Hematopoietic multipotent progenitor cell (in vitro differentiated cells): ENCODE measurements around the gene ATRAID. TPM values are rescaled to one million over a fixed set of nuclear protein-coding genes. Genes with fewer than 3 reads are reported as not detected.

Source experiments
- DNase-seq, 3 donors: peaks; one replicate each; pipeline ENCODE4 v3.0.0-alpha.2; 2011 to 2015; ENCODE audit warnings: low read depth in 2 of 3, low spot score in 2 of 3
- total RNA-seq: library from RNA; depleted of rRNA; stranded (reverse); fragments of >200 nt; gene quantifications from one replicate; pipeline ENCODE4 v1.2.3, GENCODE V29; 2012

ATRAID gene
- total RNA-seq, 1 donor, result 131 TPM

DNA sequence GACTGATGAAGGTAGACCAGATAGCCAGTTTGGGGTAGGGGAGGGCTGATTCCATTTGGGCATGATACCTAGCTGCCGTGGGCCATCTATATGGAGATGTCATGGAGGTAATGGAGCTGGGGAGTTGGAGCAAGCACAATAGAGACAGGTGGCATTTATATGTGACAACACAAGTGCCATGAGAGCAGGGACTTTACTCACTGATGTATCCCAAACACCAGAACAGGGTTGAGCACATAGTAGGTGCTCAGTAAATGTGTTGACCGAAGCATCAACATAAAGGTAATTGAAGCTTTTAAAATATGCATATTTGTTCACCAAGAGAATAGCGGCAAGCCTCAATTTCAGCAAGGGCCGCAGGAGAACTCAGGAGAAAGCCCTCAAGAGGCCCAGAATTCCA is 36.1 kb downstream of the ATRAID start:
- no peak for DNase-seq

DNA sequence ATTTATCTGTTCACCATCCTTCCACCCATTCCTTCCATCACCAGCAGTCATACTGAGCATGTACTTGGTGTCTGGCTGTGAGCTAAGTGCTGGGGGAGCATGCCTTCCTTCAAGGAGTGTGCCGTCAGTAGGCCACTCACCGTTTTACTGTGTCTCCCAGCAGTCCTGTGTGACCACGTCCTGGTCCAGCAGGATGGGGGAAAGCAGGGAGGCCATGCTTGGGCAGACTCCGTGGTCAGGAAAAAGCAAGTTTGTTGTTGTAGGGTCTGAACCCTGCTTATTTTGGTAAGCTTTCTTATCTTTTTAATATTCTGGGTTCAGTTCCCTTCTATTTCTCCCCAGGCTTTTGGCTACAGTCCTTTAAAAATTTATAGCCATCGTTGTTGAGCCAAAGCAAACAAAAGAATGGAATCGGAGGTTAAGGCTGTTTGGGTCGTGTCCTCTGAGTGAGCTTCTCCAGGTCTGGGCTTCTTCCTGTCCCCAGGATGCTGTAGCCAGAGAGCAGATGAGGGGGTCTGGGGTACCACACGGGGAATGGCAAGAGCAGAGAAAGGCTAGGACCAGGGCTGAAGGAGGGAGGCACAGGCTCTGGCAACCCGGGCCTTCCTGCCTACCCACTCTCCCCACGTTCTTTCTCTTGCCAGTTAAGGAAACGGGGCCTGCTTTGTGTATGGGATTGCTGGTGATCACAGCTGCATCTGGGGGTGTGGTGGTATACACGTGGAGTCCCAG is 37.5 kb downstream of the ATRAID start:
- no peak for DNase-seq

DNA sequence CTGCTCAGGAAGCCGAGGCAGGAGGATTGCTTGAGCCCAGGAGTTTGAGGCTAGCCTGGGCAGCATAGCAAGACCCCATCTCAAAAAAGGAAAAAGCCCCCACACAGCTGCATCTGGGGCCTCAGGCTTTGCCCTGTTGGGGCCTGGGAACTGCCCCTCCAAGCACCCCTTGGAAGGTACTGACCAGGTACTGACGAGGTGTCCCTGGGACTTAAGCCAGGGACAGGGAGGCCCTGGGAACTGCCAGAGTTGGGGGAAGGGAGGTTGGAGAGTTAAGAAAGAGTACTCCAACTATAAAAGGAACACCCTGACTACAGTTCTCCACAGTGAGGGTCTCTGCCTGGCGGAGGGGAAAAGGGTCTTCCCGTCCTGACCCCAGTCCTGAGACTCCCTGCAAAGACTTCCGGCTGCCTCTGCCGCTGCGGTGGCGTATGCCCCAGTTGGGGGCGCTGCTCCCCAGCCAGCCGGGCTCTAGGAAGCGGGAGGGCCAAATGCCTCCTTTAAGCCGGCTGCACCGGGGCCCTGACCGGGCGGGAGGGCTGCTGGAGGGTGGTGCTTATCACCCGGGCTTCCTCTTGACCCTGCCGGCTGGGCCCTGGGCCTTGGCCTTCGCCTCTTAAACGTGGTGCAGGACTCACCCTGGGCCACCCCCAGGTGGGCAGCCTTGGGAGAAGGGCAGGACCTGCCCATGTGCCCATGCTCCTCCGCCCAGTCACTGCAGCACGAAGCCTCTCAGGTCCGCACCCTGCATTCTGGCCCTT is 38.2 kb downstream of the ATRAID start:
- peak in 2 of 3 donors; percentile 64 to 76 for DNase-seq

DNA sequence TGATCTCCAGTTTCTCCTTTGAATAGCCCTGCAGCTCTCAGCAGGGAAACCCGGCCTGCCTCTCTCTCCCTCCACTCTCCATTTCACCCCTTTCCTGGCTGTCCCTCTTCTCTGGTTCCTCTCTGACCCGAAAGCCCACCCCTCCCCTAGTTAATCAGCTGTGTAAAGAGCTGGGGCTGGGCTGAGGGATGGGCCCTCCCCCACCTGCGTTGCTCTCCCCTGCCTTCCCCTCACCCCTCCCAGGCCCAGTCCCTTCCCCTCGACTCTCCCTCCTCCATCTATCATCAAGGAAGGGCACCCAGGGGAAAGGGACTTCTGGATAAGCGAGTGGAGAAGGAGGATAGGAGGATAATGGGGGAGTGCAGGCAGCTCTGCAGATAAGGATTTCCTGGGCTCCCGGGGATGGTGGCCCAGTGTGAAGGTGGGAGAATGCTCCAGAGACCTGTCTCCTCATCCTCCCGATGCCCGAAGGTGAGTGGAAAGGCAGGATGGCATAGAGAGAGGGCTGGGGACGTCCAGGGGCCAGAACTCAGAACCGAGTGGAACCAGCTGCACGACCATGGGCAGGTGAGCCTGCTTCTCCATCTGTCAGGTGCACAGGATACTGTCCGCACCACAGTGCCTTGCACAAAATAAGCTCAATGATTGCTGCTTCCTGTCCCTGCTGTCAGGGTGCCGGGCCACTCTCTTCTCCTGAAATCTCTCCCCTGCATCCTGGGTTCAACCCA is 39.0 kb downstream of the ATRAID start:
- no peak for DNase-seq

DNA sequence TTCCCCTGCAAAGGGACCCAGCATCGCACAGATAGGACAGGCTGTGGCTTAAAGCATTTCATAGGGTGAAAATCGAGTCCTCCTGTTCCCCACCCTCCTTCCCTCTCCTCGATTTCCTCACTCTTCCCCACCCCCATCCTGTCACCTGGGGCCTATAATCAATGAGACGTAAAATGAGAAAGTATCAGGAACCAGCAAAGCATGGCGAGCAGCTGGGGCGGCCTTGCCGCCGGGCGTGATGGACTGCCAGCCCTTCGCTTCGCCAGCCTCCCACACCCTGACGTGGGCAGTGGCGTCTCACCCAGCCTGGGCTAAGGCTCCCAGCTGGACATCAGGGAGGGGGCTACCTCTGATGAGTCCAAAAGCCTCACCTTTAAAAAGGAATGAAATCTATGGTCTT is 39.9 kb downstream of the ATRAID start:
- no peak for DNase-seq

DNA sequence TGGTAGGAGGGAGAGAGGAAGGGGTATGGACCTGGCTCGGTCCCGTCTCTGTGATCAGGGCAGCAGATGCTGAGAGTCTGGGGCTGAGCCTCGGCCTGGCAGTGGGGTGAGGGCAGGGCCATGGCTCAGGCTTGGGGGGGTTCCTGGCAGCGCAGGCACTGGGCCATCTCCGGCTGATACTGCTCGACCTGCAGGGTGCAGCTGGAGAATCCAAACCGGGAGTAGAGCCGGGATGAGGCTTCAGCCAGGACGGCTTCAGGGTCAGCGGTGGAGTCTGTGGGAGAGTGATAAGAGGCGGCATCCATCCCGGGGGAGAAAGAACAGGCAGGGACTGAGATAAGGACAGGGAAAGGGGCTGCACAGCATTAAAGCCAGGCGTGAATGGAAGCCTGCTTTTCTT is 43.3 kb downstream of the ATRAID start:
- DNase-seq, result no peak

DNA sequence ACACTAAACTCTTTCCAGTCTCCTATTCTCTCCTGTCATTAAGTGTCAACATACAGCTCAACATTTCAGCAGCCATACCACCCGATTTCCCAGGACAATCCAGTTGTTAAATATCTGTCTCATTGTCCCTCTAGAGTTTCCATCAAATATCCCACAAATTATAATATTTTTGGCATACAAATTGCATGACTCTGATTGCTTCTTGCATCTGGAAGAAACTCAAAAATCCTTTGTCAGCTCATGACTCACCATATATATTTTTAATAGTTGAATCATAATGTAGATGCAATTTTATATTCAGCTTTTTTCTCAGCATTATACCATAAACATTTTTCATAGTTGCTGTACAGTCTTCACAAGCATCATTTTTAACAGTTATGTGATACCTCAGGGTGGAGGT is 43.8 kb downstream of the ATRAID start:
- DNase-seq, result no peak

DNA sequence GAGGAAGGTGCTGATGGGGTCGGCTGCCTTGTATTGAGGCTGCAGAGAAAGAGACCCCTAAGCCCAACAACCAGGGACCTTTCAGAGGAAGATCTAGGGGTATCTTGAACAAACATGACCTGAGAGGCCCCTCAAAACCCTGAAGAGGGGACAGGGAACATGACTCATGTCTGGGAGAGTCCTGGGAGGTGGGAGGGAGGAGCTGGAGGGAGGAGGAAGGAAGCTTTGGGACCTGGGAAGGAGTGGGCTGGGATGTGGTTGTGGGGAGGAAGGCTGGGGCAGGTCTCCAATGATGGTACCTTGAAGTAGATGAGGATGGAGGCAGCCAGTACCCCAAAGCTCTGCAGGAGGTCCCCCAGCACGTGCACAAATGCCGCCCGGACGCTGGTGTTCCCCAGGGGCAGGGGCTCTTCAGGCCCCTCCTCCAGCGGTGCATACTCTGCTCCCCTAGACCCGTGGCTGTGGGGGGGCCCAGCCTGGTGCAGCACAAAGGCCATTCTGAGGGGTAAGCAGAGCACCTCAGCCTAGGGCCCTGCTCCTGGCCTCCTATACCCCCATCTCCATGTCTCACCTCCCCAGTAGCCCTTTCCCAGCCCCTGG is 45.1 kb downstream of the ATRAID start:
- no peak for DNase-seq

DNA sequence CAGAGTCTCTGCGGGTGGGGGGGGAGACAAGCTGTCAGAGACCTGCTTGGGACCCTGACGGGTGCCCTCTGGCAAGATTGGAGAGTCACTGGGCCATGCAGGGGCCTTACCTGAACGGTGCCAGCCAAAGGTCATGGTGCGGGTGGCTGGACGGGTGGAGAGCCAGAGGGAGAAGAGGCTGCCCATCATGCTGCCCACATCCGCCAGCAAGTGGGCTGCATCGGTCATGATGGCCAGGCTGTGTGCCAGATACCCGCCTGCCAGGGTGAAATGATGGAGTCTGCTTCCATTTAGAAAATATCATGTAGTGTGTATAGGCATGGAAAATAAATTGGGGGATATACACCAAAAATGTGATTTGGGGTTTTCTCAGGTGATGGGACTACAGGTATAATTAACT is 46.2 kb downstream of the ATRAID start:
- DNase-seq, result no peak

DNA sequence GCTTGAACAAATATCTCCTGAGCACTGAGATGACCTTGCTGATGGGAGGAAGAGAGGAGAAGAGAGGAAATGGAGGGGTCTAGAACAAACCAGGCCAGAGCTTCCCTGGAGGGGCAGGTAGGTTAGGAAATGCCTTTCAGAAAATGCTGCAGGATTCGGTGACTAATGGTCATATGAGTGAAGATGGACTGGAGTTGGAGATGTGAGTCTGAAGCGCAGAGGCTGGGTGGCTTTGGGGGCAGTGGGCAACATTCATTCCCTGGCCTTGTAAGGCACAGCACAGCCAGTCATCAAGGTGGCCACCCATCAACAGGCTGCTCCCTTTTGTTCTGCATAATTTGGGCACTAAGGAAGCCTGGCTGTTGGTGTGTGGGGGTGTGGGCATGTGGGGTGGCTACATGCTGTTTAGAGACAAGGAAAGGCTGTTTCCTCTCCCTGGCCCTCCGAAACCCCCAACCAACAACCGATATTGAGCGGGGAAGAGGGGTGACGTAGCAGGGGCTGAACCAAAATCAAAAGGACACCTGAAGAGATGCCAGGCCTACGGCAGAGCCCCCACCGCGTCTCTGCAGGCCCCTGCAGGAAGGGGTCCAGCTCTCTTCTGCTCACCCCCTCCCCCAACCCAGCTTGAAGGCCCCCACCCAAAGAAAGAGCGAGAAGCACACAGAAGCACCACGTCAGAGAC is 49.5 kb downstream of the ATRAID start:
- DNase-seq, result no peak

DNA sequence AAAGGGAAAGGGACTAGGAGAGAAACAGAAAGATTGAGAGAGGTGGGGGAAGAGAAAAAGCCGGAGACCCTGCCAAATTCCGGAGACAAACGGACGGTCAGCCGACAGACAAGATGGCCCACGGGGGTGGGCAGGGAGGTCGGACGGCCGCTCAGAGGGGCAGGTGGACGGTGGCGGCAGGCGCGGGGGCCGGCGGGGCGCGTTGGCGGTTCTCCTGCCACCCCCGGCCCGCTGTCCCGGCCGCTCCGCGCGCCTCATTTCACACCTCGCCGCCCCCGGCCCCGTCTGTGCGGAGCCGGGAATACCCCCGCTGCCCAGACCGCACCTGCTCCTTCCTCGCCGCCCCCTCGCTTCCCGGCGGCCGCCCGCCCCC is 50.1 kb downstream of the ATRAID start:
- no peak for DNase-seq

DNA sequence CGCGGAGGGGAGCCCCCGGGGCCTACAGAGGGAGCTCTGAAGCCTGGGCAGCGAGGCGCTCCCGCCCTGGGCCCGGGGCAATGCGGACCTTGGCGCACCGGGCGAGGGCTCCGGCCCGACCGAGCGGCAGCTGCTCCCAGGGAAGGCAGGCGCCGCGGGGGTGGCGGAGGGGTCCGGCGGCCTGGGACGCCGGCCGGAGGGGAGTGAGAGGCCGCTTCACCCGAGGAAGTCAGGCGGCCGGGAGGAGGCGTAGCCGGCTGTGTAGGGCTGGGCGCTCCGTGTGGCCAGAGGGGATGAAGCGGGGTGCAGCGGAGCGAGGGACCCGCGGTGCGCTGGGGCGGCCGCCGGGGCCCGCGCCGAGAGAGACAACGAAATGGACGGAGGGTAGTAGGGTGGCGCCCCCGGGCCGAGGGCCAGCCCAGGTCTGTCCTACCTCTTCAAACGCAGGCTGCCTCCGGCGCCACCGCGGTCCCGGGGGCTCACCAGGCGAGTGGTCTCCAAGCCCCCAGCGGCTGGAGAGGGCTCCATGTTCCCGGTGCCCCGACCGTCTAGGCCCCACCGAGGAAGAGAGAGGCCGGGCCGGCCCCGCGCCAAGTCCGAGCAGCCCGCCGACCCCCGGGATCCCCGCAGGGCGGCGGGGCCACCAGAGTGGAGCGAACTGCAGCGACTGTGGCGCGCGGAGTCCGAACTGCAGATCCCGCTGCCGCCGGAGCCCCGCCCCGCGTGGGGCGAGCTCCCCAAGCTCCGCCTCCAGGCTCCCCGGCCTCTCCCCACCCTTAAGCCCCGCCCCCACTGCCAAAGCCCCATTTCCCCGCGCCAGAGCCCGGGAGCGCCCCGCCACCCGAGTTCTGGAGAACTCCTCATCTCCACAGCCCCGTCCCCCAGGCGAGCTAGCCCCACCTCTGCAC is 50.8 kb downstream of the ATRAID start, which contains the start of gene SLC30A3:
SLC30A3 (minus strand) TSS at position 669 of the 908 bp plus-strand sequence; CDS start at position 528, 141 bp downstream.
- DNase-seq, result peak; percentile 28 to 58 (median 49)

DNA sequence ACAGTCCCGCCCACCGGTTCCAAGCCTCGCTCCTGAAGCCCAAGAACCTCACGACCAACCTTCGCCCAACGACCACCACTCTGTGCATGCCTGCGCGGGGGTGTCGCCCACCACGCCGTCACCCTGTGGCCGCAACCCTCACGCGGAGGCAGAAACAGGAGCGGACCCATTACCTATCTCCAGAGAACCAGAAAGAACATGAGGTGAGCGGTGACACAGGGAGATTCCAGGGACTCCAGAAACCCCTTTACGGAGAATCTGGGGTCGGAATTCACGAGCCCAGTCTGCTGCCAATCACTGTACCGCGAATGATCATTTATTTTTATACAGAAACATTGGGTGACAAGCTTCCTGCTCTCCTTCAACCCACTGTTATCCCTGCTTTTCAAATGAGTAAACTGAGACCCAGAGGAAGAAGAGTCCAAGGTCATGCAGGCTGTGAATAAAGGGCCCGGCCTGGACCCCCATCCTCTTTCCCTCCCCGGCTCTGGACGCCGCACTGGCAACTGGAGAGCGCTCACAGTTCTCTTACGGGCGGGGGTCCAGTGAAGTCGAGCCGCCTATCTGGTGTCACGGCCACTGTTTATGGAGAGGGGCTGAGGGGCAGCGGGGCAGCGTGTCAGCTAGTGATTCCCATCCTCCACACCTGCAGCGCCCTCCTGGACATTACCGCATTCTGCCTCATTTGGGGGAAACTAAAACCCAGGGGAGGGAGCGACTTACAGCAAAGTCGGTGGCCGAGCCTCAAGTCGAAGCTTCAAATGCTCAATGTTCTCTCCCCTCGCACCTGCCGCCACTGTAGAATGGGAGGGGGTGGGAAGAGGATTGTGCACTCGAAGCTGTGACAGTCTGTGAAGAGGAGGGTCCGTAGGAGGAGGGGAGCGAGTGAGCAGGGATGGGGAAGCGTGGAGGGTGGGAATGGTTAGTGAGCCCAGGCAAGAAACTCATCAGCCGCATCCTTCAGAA is 51.7 kb downstream of the ATRAID start:
- DNase-seq, result peak in 1 of 3 donors; percentile 30

DNA sequence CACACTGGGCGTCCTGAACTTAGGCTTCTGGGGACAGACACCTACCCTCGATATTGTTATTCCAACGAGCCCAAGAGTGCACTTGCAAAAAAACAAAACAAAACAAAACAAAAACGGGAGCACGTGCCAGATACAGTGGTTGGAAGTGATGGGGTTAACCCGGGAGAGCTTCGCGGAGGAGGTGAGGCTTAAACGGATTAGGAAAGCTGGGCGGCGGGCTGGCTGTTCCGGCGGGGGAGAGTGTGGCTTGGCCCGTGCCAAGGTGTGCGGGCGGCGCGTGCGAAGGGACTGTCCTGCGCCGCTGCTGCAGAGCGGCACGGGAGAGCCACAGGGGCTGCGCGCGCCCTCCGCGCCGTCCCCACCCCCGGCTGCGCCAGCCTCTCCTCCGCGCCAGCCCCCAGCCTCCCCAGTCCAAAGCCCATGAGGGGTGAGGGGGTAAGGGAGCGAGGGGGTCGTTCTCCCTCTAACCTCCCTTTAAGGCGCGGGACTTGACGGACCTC is 52.5 kb downstream of the ATRAID start:
- DNase-seq, result peak in 1 of 3 donors; percentile 17

DNA sequence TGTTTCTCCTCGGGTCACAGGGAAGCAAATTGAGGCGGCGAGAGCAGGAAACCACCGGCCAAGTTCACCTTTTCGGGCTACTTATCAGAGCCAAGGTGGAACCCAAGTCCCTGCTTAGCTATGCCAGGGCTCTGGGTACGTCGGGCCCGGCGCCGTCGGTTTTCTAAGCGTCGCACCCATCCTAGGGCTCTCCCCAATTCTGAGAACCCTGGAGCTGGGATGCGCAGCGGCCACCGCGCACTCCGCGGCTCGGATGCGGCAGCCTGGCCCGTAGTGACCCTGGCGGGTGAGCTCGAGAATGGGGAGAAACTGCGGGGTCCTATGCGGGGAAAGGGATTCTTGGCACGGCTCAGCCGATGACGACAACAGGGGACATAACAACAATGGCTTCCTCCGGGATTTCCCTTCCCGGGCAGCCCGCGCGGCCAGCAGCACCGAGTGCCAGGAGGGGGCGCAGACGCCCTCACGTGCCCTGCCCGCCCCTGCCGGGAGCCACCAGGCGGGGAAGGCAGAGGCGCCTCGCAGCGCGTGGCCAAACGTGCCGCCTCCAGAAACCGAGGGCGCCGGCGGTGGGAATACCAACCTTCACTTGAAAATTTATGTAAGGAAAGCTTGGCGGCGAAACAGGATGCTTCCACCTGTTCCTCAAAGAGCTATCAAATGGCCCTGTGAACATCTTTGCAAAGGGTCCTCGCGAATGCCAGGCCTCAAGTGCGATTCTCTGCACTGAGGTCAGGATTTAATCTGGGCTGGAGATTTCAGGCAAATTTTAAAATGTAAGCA is 53.1 kb downstream of the ATRAID start:
- DNase-seq, result peak; percentile 39 to 85 (median 64)

DNA sequence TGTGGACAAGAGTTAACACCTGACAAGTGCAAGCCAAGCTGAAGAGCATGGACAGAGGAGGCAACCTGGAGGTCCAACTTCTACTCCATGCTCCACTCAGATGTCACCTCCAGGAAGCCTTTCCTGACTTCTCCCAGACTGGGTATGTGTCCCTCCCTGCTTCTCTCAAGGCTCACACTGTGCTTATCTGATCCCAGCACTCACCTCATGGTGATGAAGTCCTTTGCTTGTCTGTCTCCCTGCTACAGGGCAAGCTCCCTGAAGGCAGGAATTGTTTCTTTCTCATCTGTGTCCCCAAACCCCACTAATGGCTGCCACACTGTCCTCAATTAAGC is 53.7 kb downstream of the ATRAID start:
- no peak for DNase-seq
